ENCODE measurements around the gene AGAP1. TPM values are rescaled to one million over a fixed set of nuclear protein-coding genes. Genes with fewer than 3 reads are reported as not detected.

Gene AGAP1
- total RNA-seq, 3 donors from 2014 or later (not counting 1 experiment from before 2014, with no cell fraction given) = 42.0 to 56.4 (median 45.7) TPM

DNA sequence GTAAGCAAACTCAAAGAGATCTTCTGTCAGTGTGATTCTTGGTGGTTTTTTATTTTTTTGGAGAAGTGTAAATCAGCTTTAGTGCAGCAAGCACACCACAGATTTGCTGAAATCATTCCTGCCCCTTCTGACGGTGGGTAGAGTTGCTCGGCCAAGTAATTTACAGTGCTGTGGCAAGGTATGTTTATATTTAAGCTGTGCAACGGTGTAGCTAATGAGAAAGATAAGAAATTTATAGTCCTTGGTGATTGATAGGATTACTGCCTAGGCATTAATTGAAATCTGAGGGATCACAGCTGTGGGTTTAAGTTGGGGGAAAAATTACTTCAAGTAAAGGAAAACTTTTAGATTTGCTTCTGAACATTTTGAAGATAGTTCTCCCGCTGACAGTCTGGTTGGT, 286.6 kb downstream of the AGAP1 start:
- intact Hi-C loops (cut with micrococcal nuclease) = no loop called here
- Mint-ChIP-seq H3K36me3 (no peaks in the 10 kb centered on the region), H3K4me1 (no peaks in the 10 kb centered on the region), H3K27ac (no peak overlapping the region), H3K4me3 (no peak overlapping the region), H3K27me3 (ENCODE audit: low read depth in 2 of 2) (no peaks in the 10 kb centered on the region), H3K9me3 (no peaks in the 10 kb centered on the region)
- no peaks in the 10 kb centered on the region for H3K4me1 ChIP-seq (ENCODE audit: control insufficient read depth, insufficient read depth, low read length)
- no peak overlapping the region for H3K4me3 ChIP-seq (ENCODE audit: low read length)
- no peaks in the 10 kb centered on the region for H3K27me3 ChIP-seq (ENCODE audit: control insufficient read depth, insufficient read depth, low read length)
- ATAC-seq (no peak), DNase-seq (no peak)
- no peak overlapping the region for H3K27ac ChIP-seq (ENCODE audit: low read length)
- no peaks in the 10 kb centered on the region for H3K9me3 ChIP-seq (ENCODE audit: control insufficient read depth, insufficient read depth, low read length)
- H3K36me3 ChIP-seq (ENCODE audit: control insufficient read depth, insufficient read depth, low read length) = no peaks in the 10 kb centered on the region
- 87% methylated on average over 4 of the region's 4 CpGs for WGBS (ENCODE audit: insufficient coverage)
- no peak for TF ChIP-seq CTCF (IDR thresholded peaks at IDR 0.05)

DNA sequence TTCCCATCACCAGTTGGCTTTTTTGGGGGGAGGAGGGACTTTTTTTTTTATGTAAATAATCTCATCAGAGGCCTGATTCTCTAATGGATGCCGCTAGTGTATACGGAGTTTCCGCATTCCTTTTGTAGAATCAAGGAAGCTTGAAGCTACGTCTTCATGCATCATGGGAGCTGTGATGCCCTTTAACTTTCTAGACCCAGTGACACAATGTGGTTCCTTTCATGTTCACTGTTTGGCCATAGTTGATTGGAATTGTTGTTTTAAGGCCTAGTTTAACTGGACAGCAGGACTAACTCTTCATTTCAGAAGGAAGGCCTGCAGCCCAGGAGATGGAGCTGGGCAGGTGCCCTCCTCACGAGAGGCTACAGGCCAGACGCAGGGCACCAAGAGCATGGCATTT, 287.9 kb downstream of the AGAP1 start:
- H3K4me1 Mint-ChIP-seq = peaks cover under 1% of the 10 kb centered on the region in 2 donors
- 94% methylated on average over 6 of the region's 6 CpGs for WGBS (ENCODE audit: insufficient coverage)
- no peaks in the 10 kb centered on the region for H3K9me3 Mint-ChIP-seq
- no peaks in the 10 kb centered on the region for H3K9me3 ChIP-seq (ENCODE audit: control insufficient read depth, insufficient read depth, low read length)
- intact Hi-C loops (cut with micrococcal nuclease) = no loop called here
- no peak for TF ChIP-seq CTCF (IDR thresholded peaks at IDR 0.05)
- H3K27ac Mint-ChIP-seq = no peak overlapping the region
- no peak overlapping the region for H3K4me3 Mint-ChIP-seq
- H3K27ac ChIP-seq (ENCODE audit: low read length) = no peak overlapping the region
- H3K4me1 ChIP-seq (ENCODE audit: control insufficient read depth, insufficient read depth, low read length) = no peaks in the 10 kb centered on the region
- no peaks in the 10 kb centered on the region for H3K27me3 Mint-ChIP-seq (ENCODE audit: low read depth in 2 of 2)
- H3K4me3 ChIP-seq (ENCODE audit: low read length) = no peak overlapping the region
- H3K36me3 ChIP-seq (ENCODE audit: control insufficient read depth, insufficient read depth, low read length) = no peaks in the 10 kb centered on the region
- no peaks in the 10 kb centered on the region for H3K27me3 ChIP-seq (ENCODE audit: control insufficient read depth, insufficient read depth, low read length)
- no peaks in the 10 kb centered on the region for H3K36me3 Mint-ChIP-seq
- DNase-seq (no peak), ATAC-seq (no peak)

- Histone ChIP-seq H3K4me3 (ENCODE audit: low read length) (no peak overlapping the region), H3K4me1 (ENCODE audit: control insufficient read depth, insufficient read depth, low read length) (no peaks in the 10 kb centered on the region), H3K27me3 (ENCODE audit: control insufficient read depth, insufficient read depth, low read length) (no peaks in the 10 kb centered on the region), H3K9me3 (ENCODE audit: control insufficient read depth, insufficient read depth, low read length) (no peaks in the 10 kb centered on the region), H3K27ac (ENCODE audit: low read length) (no peak overlapping the region), H3K36me3 (ENCODE audit: control insufficient read depth, insufficient read depth, low read length) (no peaks in the 10 kb centered on the region)
- intact Hi-C loops (cut with micrococcal nuclease) = no loop called here
- H3K27ac Mint-ChIP-seq = no peak overlapping the region
- no peaks in the 10 kb centered on the region for H3K27me3 Mint-ChIP-seq (ENCODE audit: low read depth in 2 of 2)
- H3K36me3 Mint-ChIP-seq = no peaks in the 10 kb centered on the region
- 87% methylated on average over 2 of the region's 4 CpGs for WGBS (ENCODE audit: insufficient coverage)
- H3K9me3 Mint-ChIP-seq = no peaks in the 10 kb centered on the region
- H3K4me3 Mint-ChIP-seq = no peak overlapping the region
- TF ChIP-seq CTCF (IDR thresholded peaks at IDR 0.05) = no peak
- no peak for DNase-seq
- no peak for ATAC-seq
- peaks cover 10% of the 10 kb centered on the region in 2 donors for H3K4me1 Mint-ChIP-seq
These were observed 290.9 kb downstream of the AGAP1 start for GRCh38 chr2:235784788-235785187.

DNA sequence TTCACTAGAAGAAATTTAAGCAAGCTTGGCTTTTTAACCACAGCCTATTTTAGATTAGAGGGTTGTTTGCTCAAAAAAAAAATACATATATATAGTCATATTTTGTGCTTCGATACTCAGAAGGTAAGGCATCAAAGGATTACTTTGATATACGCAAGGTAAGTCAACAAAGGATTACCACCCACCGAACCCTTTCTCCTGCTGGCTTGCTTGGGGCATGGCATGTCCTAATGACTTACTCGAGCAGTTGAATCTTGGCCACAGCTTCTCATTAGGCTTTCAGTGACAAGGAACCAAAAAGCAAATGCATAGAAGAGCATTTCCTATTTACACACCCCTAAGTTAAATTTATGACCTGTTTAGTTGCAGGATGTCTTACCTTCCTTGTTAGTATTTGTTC, 295.7 kb downstream of the AGAP1 start:
- Mint-ChIP-seq H3K4me1 (peaks cover 17 to 19% of the 10 kb centered on the region in 2 donors), H3K4me3 (no peak overlapping the region), H3K27me3 (ENCODE audit: low read depth in 2 of 2) (peaks cover 0 to 4% of the 10 kb centered on the region in 2 donors), H3K27ac (no peak overlapping the region), H3K9me3 (no peaks in the 10 kb centered on the region), H3K36me3 (no peaks in the 10 kb centered on the region)
- ATAC-seq (no peak), DNase-seq (no peak)
- no peaks in the 10 kb centered on the region for H3K4me1 ChIP-seq (ENCODE audit: control insufficient read depth, insufficient read depth, low read length)
- H3K4me3 ChIP-seq (ENCODE audit: low read length) = no peak overlapping the region
- no peak overlapping the region for H3K27ac ChIP-seq (ENCODE audit: low read length)
- H3K36me3 ChIP-seq (ENCODE audit: control insufficient read depth, insufficient read depth, low read length) = no peaks in the 10 kb centered on the region
- no peaks in the 10 kb centered on the region for H3K27me3 ChIP-seq (ENCODE audit: control insufficient read depth, insufficient read depth, low read length)
- TF ChIP-seq CTCF (IDR thresholded peaks at IDR 0.05) = no peak
- intact Hi-C loops (cut with micrococcal nuclease) = no loop called here
- no peaks in the 10 kb centered on the region for H3K9me3 ChIP-seq (ENCODE audit: control insufficient read depth, insufficient read depth, low read length)
- 79% methylated on average over 4 of the region's 4 CpGs for WGBS (ENCODE audit: insufficient coverage)

All from natural killer cell (primary cell).